ENCODE measurements around the gene TSNAXIP1. TPM values are rescaled to one million over a fixed set of nuclear protein-coding genes. Genes with fewer than 3 reads are reported as not detected.

Gene TSNAXIP1, protein sequence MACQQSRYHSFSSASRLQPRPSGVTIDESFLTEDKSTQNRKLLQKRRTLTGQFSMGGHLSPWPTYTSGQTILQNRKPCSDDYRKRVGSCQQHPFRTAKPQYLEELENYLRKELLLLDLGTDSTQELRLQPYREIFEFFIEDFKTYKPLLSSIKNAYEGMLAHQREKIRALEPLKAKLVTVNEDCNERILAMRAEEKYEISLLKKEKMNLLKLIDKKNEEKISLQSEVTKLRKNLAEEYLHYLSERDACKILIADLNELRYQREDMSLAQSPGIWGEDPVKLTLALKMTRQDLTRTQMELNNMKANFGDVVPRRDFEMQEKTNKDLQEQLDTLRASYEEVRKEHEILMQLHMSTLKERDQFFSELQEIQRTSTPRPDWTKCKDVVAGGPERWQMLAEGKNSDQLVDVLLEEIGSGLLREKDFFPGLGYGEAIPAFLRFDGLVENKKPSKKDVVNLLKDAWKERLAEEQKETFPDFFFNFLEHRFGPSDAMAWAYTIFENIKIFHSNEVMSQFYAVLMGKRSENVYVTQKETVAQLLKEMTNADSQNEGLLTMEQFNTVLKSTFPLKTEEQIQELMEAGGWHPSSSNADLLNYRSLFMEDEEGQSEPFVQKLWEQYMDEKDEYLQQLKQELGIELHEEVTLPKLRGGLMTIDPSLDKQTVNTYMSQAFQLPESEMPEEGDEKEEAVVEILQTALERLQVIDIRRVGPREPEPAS
- total RNA-seq (0.89 TPM), polyA plus RNA-seq (ENCODE audit: insufficient read depth in 1 of 8, insufficient read length in 8 of 8, low replicate concordance in 1 of 8) (1 to 10 TPM in 7 of 8 donors, under 1 TPM in 1; 0.80 to 1.9 (median 1.5) TPM)
- long read RNA-seq, donor 1, result 0 reads
- long read RNA-seq, donor 2, result 0 reads
- long read RNA-seq, donor 3, result 0 reads
- long read RNA-seq, donor 4, result 0 reads
- long read RNA-seq, donor 5, partial matches to known transcripts, result 12 of 18 reads
- long read RNA-seq, donor 5, other reads (novel, unspliced or antisense), result 6 of 18 reads
- long read RNA-seq, donor 6, result 0 reads
- long read RNA-seq, donor 7, result 0 reads
- long read RNA-seq, donor 8, result 0 reads
- long read RNA-seq, donor 9, partial matches to known transcripts, result 0 of 6 reads
- long read RNA-seq, donor 9, other reads (novel, unspliced or antisense), result 6 of 6 reads
- long read RNA-seq, donor 10, result 0 reads
- long read RNA-seq, donor 11, result 0 reads

DNA sequence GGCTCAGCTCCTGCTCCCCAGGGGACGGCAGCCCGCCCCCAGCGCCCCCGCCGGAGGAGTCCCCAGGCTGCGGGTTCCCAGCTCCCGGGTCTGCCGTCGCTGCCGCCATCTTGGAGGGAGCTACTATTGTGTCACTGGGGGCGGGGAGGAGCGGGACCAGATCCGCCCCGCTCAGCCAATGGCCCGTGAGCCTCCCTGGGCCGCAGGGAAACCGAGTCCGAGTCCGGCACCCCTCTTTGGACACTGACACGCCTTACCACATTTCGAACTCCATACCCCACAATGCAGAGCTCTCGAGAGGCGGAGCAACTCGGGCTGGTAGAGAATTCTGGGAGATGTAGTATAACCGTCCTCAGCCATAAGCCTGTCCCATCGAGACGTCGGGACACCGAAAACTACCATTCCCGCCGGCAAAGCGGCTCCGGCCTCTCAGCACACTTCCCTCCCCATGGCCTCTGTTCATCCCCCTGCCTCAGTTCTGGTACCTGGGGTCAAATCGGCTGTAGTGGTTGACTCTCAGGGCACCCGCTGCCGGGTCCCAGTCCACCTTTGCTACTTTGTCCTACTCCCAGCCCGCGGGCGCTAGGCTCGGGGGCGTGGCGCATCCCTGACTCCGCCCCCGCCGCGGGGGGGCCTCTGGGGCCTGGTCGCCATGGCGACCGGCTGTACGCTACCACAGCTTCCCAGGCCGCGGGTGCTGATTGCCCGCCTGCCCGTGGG is at the start of gene TSNAXIP1, which contains the start of gene RANBP10:
TSS of gene TSNAXIP1 (plus strand) at position 462 of the 720 bp plus-strand sequence. CDS start 261 bp downstream, outside the sequence.
TSS of gene RANBP10 (minus strand) at position 133 of the 720 bp plus-strand sequence. CDS start at position 109, 24 bp downstream.
- DNase-seq, result peak; percentile 100
- peaks cover 32% of the 10 kb centered on the region for H3K36me3 ChIP-seq (ENCODE audit: control insufficient read depth, insufficient read depth, low read length)
- peak within 1 kb of the TSS; percentile 94 for H3K27ac ChIP-seq (ENCODE audit: low read length)
- WGBS (ENCODE audit: insufficient coverage), result 1% methylated on average over 43 of the region's 54 CpGs
- H3K27me3 ChIP-seq (ENCODE audit: control insufficient read depth, insufficient read depth, low read length), result no peaks in the 10 kb centered on the region
- H3K4me3 ChIP-seq (ENCODE audit: low read length), result peak within 1 kb of the TSS; percentile 89
- peaks cover 20% of the 10 kb centered on the region for H3K4me1 ChIP-seq (ENCODE audit: control insufficient read depth, insufficient read depth, low read length)
- H3K9me3 ChIP-seq (replicated peaks; ENCODE audit: control insufficient read depth, low read depth, low read length), result no peaks in the 10 kb centered on the region

DNA sequence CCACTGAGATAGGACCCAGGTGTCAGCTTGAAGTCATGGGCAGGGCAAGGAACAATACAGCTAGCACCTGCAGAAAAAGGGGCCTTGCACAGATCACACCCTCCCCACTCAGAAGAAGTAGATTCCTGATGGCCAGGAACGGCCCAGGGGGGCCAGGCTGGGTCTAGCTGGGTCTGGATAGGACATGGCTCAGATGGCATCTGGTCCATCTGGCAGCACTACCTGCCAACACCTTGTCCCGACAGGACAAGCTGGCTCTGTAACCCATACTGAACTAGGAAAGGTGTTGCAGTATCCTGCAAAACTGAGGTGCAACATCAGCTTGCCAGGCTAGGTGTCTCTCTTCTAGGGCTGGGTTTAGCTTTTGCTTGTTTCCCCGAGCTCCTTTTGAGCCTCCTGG is 48.7 kb upstream of the TSNAXIP1 start:
- H3K27me3 ChIP-seq (ENCODE audit: control insufficient read depth, insufficient read depth, low read length), result no peaks in the 10 kb centered on the region

DNA sequence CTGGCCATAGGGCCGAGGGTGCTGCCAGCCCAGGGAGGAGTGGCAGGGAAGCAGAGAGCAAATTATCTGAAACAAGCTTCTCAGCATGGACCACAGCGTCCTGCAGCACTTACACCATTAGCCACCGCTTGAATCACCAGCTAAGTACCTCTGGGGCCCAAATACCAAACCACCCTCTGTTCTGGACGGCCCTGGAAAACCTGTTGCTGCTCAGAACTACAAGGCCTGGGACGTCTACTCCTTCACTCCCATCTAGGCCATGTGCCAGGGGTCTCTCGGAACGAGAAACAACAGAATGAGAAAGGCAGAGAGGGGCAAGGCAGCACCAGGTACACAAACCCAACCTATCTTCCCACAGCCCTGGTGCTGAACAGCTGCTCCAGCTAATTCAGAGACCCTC is 47.7 kb upstream of the TSNAXIP1 start:
- Histone ChIP-seq H3K27me3 (ENCODE audit: control insufficient read depth, insufficient read depth, low read length) (no peaks in the 10 kb centered on the region), H3K9me3 (replicated peaks; ENCODE audit: control insufficient read depth, low read depth, low read length) (no peaks in the 10 kb centered on the region), H3K36me3 (ENCODE audit: control insufficient read depth, insufficient read depth, low read length) (peaks cover 54% of the 10 kb centered on the region), H3K27ac (ENCODE audit: low read length) (no peak overlapping the region), H3K4me1 (ENCODE audit: control insufficient read depth, insufficient read depth, low read length) (peaks cover 2% of the 10 kb centered on the region), H3K4me3 (ENCODE audit: low read length) (no peak overlapping the region)
- 83% methylated on average over 4 of the region's 7 CpGs for WGBS (ENCODE audit: insufficient coverage)
- DNase-seq, result no peak

More for the DNA sequence above, 48.7 kb upstream of the TSNAXIP1 start:
- 82% methylated on average over 2 of the region's 3 CpGs for WGBS (ENCODE audit: insufficient coverage)
- DNase-seq, result no peak
- Histone ChIP-seq H3K4me3 (ENCODE audit: low read length) (no peak overlapping the region), H3K4me1 (ENCODE audit: control insufficient read depth, insufficient read depth, low read length) (peaks cover 2% of the 10 kb centered on the region), H3K27ac (ENCODE audit: low read length) (no peak overlapping the region), H3K36me3 (ENCODE audit: control insufficient read depth, insufficient read depth, low read length) (peaks cover 48% of the 10 kb centered on the region), H3K9me3 (replicated peaks; ENCODE audit: control insufficient read depth, low read depth, low read length) (no peaks in the 10 kb centered on the region)

DNA sequence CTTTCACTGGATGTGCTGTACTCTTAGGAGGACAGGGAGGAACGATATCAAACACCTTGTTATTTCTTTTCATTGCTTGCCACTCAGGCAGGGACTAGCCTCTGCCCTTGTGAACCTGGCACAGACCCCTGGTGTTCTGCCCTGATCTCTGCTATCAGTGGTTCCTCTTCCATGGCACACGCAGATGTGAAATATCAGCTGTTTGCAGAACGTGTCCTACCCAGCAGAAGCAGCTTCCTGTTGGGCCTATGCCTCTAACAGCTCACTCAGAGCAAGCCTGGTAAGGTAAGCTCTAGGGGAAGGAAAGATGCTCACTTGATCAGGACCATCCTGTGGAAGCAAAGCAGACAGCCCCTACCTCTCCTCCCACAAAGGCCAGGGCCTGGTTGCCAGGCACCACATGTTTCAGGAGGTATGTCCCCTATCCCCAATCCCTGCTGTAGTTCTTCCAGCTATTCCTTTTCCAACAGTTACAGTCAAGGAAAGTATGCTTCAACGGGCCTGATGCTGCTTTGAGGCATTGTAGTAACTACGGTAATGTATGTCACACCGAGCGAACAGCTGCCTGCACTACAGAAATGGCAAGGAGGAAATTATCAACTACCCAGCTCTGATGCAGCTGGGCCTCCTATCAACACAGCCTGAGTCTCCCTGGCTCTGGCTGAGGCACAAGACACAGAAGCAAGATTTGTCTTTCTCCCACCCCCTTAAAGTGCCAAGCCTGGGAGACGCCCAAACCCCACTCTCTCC is 46.3 kb upstream of the TSNAXIP1 start:
- Histone ChIP-seq H3K27me3 (ENCODE audit: control insufficient read depth, insufficient read depth, low read length) (no peaks in the 10 kb centered on the region), H3K27ac (ENCODE audit: low read length) (no peak overlapping the region)
- no peak for DNase-seq

DNA sequence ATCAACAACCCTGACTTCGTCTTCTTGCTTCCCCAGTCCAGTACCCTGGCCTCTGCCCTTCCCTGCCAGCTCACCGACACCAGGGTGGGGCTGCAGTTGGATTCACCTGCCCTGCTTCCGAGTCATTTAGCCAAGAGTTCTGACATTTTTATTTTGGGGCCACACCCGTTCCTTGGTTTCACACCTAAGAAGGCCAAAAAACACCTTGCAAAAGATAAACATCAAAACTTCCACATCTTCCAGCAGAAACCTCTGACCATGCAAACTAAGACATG is 45.8 kb upstream of the TSNAXIP1 start:
- DNase-seq, result no peak
- 89% methylated on average over 4 of the region's 4 CpGs for WGBS (ENCODE audit: insufficient coverage)
- H3K4me3 ChIP-seq (ENCODE audit: low read length), result no peak overlapping the region
- peaks cover 2% of the 10 kb centered on the region for H3K4me1 ChIP-seq (ENCODE audit: control insufficient read depth, insufficient read depth, low read length)
- H3K36me3 ChIP-seq (ENCODE audit: control insufficient read depth, insufficient read depth, low read length), result peaks cover 47% of the 10 kb centered on the region
- H3K27ac ChIP-seq (ENCODE audit: low read length), result no peak overlapping the region
- no peaks in the 10 kb centered on the region for H3K9me3 ChIP-seq (replicated peaks; ENCODE audit: control insufficient read depth, low read depth, low read length)
- H3K27me3 ChIP-seq (ENCODE audit: control insufficient read depth, insufficient read depth, low read length), result no peaks in the 10 kb centered on the region

More for the DNA sequence above, 46.3 kb upstream of the TSNAXIP1 start:
- H3K4me1 ChIP-seq (ENCODE audit: control insufficient read depth, insufficient read depth, low read length), result peaks cover 2% of the 10 kb centered on the region
- no peaks in the 10 kb centered on the region for H3K9me3 ChIP-seq (replicated peaks; ENCODE audit: control insufficient read depth, low read depth, low read length)
- H3K4me3 ChIP-seq (ENCODE audit: low read length), result no peak overlapping the region
- 68% methylated on average over 3 of the region's 8 CpGs for WGBS (ENCODE audit: insufficient coverage)
- H3K36me3 ChIP-seq (ENCODE audit: control insufficient read depth, insufficient read depth, low read length), result peaks cover 50% of the 10 kb centered on the region

DNA sequence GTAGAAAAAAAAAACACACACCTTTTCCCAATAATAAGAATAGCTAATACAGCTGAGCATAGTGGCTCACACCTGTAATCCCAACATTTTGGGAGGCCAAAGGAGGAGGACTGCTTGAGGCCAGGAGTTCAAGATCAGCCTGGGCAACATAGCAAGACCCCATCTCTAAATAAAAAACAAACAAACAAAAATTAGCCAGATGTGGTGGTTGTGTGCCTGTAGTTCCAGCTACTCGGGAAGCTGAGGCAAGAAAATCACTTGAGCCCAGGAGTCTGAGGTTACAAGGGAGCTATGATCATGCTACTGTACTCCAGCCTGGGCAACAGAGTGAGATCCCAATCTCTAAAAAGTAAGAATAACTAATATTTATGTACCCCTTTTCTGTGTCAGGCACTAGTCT is 44.8 kb upstream of the TSNAXIP1 start:
- Histone ChIP-seq H3K9me3 (replicated peaks; ENCODE audit: control insufficient read depth, low read depth, low read length) (no peaks in the 10 kb centered on the region), H3K27me3 (ENCODE audit: control insufficient read depth, insufficient read depth, low read length) (no peaks in the 10 kb centered on the region), H3K4me1 (ENCODE audit: control insufficient read depth, insufficient read depth, low read length) (peaks cover 2% of the 10 kb centered on the region), H3K36me3 (ENCODE audit: control insufficient read depth, insufficient read depth, low read length) (peaks cover 48% of the 10 kb centered on the region), H3K4me3 (ENCODE audit: low read length) (no peak overlapping the region), H3K27ac (ENCODE audit: low read length) (no peak overlapping the region)
- DNase-seq, result no peak
- WGBS (ENCODE audit: insufficient coverage), result no CpG with 5 or more reads among the region's 1 CpG

DNA sequence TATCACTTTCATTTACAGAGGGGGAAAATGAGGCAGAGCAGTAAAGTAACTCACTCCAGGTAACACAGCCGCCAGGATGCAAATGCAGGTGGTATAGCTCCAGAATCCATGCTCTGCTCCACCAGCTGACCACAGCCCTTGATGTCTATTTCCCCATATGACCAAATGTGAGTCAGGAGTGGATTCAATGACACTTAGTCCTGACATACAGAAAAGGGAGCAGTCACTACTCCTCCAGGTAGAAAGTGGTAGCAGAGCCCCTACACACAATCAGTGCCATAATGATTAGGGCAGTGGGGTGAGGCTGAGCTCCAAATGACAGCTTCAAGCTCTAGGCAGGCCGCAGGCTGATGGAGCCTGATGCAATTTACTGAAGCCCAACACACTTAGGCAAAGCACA is 44.3 kb upstream of the TSNAXIP1 start:
- peaks cover 2% of the 10 kb centered on the region for H3K4me1 ChIP-seq (ENCODE audit: control insufficient read depth, insufficient read depth, low read length)
- H3K27me3 ChIP-seq (ENCODE audit: control insufficient read depth, insufficient read depth, low read length), result no peaks in the 10 kb centered on the region
- no peaks in the 10 kb centered on the region for H3K9me3 ChIP-seq (replicated peaks; ENCODE audit: control insufficient read depth, low read depth, low read length)
- no peak for DNase-seq
- no peak overlapping the region for H3K4me3 ChIP-seq (ENCODE audit: low read length)
- peaks cover 48% of the 10 kb centered on the region for H3K36me3 ChIP-seq (ENCODE audit: control insufficient read depth, insufficient read depth, low read length)
- no peak overlapping the region for H3K27ac ChIP-seq (ENCODE audit: low read length)
- WGBS (ENCODE audit: insufficient coverage), result no CpG with 5 or more reads among the region's 2 CpGs

DNA sequence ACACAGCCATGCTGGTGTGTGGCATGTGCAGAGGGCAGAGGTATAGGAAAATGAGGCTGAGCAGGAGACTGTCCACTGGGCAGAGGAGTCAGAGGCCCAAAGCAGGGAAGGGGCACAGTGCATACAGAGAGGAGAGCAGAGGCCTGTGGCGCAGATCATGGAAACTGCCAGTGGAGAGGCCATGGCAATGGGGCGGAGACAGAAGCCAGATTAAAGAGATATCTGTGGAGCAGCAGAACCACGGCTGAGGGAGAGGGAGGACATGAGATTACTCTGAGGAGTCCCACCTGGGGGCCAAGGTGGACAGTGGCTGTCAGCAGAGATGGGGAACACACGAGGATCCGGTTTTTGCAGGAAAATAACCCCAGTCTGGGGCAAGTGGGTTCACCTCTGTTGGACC is 43.6 kb upstream of the TSNAXIP1 start:
- 95% methylated on average over 5 of the region's 5 CpGs for WGBS (ENCODE audit: insufficient coverage)
- Histone ChIP-seq H3K4me3 (ENCODE audit: low read length) (no peak overlapping the region), H3K4me1 (ENCODE audit: control insufficient read depth, insufficient read depth, low read length) (peaks cover 2% of the 10 kb centered on the region), H3K36me3 (ENCODE audit: control insufficient read depth, insufficient read depth, low read length) (peaks cover 45% of the 10 kb centered on the region), H3K27me3 (ENCODE audit: control insufficient read depth, insufficient read depth, low read length) (no peaks in the 10 kb centered on the region), H3K9me3 (replicated peaks; ENCODE audit: control insufficient read depth, low read depth, low read length) (no peaks in the 10 kb centered on the region), H3K27ac (ENCODE audit: low read length) (no peak overlapping the region)
- no peak for DNase-seq

DNA sequence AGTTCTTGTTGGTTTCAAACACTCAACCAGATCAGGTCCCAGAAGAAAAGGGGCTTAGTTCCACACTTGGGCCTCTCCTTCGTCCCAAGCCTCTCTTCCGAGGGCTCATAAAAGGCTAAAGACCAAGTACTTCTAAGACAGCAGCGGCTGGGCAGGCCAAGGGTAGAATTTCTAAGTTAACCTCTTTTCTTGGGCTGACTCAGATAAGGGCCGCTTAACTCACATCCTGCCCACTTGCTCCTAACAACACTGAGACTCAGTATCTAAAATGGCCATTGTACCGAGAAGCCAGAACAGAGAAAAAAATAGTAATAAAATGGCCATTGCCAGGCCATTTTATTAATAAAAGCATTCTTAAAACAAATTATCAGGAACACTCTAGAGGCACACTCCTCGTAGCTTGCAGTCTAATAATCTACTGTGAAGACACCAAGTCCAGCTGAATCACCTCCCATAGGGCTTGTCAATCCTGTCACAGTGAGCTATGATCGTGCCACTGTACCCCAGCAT is 42.5 kb upstream of the TSNAXIP1 start:
- no peaks in the 10 kb centered on the region for H3K27me3 ChIP-seq (ENCODE audit: control insufficient read depth, insufficient read depth, low read length)
- WGBS (ENCODE audit: insufficient coverage), result 83% methylated on average over 3 of the region's 7 CpGs
- no peak overlapping the region for H3K4me3 ChIP-seq (ENCODE audit: low read length)
- no peak overlapping the region for H3K27ac ChIP-seq (ENCODE audit: low read length)
- DNase-seq, result no peak
- no peaks in the 10 kb centered on the region for H3K9me3 ChIP-seq (replicated peaks; ENCODE audit: control insufficient read depth, low read depth, low read length)
- peaks cover 2% of the 10 kb centered on the region for H3K4me1 ChIP-seq (ENCODE audit: control insufficient read depth, insufficient read depth, low read length)
- H3K36me3 ChIP-seq (ENCODE audit: control insufficient read depth, insufficient read depth, low read length), result peaks cover 40% of the 10 kb centered on the region
